Ishikawa (cell line): Measurements from ENCODE around the gene DIPK1C.
A peak's percentile ranks its signal among the peaks of the same experiment; 100 is the strongest.

Source experiments
- CEBPB ChIP-seq: IDR thresholded peaks from 2 replicates; pipeline ENCODE4 v1.6.1; 2012
- CREB1 ChIP-seq: IDR thresholded peaks from 2 replicates; pipeline ENCODE4 v1.6.1; 2012; ENCODE audit warnings: low read depth
- EGR1 ChIP-seq: IDR thresholded peaks from 2 replicates; pipeline ENCODE4 v1.6.1; 2012
- EP300 ChIP-seq: IDR thresholded peaks from 2 replicates; pipeline ENCODE4 v1.6.1; 2012; ENCODE audit warnings: borderline replicate concordance
- FOXM1 ChIP-seq: IDR thresholded peaks from 2 replicates; pipeline ENCODE4 v1.6.1; 2012; ENCODE audit warnings: low read depth, borderline replicate concordance
- MAX ChIP-seq: IDR thresholded peaks from 2 replicates; pipeline ENCODE4 v1.6.1; 2012
- NFIC ChIP-seq: IDR thresholded peaks from 2 replicates; pipeline ENCODE4 v1.6.1; 2012
- RAD21 ChIP-seq: IDR thresholded peaks from 2 replicates; pipeline ENCODE4 v1.6.1; 2012; ENCODE audit warnings: low read depth
- REST ChIP-seq: IDR thresholded peaks from 2 replicates; pipeline ENCODE4 v1.6.1; 2012; ENCODE audit warnings: low read depth, mild to moderate bottlenecking
- TAF1 ChIP-seq: IDR thresholded peaks from 2 replicates; pipeline ENCODE4 v1.6.1; 2012; ENCODE audit warnings: low read depth, mild to moderate bottlenecking
- TCF12 ChIP-seq: IDR thresholded peaks from 2 replicates; pipeline ENCODE4 v1.6.1; 2012; ENCODE audit warnings: low read depth
- TEAD4 ChIP-seq: IDR thresholded peaks from 2 replicates; pipeline ENCODE4 v1.6.1; 2012
- USF1 ChIP-seq: IDR thresholded peaks from 2 replicates; pipeline ENCODE4 v1.6.1; 2012
- YY1 ChIP-seq: IDR thresholded peaks from 2 replicates; pipeline ENCODE4 v1.6.1; 2012; ENCODE audit warnings: low read depth
- ZBTB7A ChIP-seq: IDR thresholded peaks from 2 replicates; pipeline ENCODE4 v1.6.1; 2012; ENCODE audit warnings: low read depth

Gene DIPK1C

GRCh38 chr18:74501386-74501785 is 44.3 kb upstream of the DIPK1C start:
- TF ChIP-seq TEAD4 (no peak), USF1 (no peak), RAD21 (no peak), YY1 (no peak), TCF12 (no peak), CREB1 (no peak), REST (no peak), TAF1 (no peak), NFIC (no peak), FOXM1 (no peak)

- TF ChIP-seq TAF1 = no peak
- no peak for TF ChIP-seq TEAD4
- no peak for TF ChIP-seq YY1
- TF ChIP-seq ZBTB7A = no peak
- TF ChIP-seq EP300 = no peak
- TF ChIP-seq MAX = no peak
- no peak for TF ChIP-seq CREB1
Measured at GRCh38 chr18:74500372-74500771, 43.3 kb upstream of the DIPK1C start.

GRCh38 chr18:74499633-74500032 is 42.5 kb upstream of the DIPK1C start:
- TF ChIP-seq USF1 = peak; percentile 82
- TF ChIP-seq RAD21 = no peak
- no peak for TF ChIP-seq TAF1
- 0 out of 2 replicates have a peak, but pooled peaks have one; percentile 38 for TF ChIP-seq NFIC
- 0 out of 2 replicates have a peak, but pooled peaks have one; percentile 5 for TF ChIP-seq TEAD4
- TF ChIP-seq MAX = peak; percentile 93

- no peak for TF ChIP-seq EGR1
Measured at GRCh38 chr18:74498712-74499627, 41.9 kb upstream of the DIPK1C start.

GRCh38 chr18:74497778-74498177 is 40.7 kb upstream of the DIPK1C start:
- no peak for TF ChIP-seq EP300
- TF ChIP-seq NFIC = no peak
- TF ChIP-seq TAF1 = no peak
- TF ChIP-seq USF1 = no peak
- TF ChIP-seq YY1 = no peak
- no peak for TF ChIP-seq TCF12
- no peak for TF ChIP-seq FOXM1

GRCh38 chr18:74497324-74497676 is 40.2 kb upstream of the DIPK1C start:
- no peak for TF ChIP-seq ZBTB7A
- TF ChIP-seq MAX = no peak
- TF ChIP-seq EP300 = no peak
- TF ChIP-seq NFIC = no peak
- TF ChIP-seq TEAD4 = no peak
- no peak for TF ChIP-seq EGR1
- no peak for TF ChIP-seq CEBPB
- no peak for TF ChIP-seq RAD21
- no peak for TF ChIP-seq FOXM1
- no peak for TF ChIP-seq CREB1
- no peak for TF ChIP-seq TCF12
- TF ChIP-seq YY1 = no peak
- no peak for TF ChIP-seq TAF1
- TF ChIP-seq USF1 = no peak
- TF ChIP-seq REST = no peak
